Nephron (organoid): Measurements from ENCODE around the gene SLC19A2.

Experiments used
- H3K27ac Mint-ChIP-seq, 3 experiments: 2 replicates each; pipeline ENCODE4 v1.8.0; 2020; ENCODE audit warnings: mixed read lengths in 3 of 3, mild to moderate bottlenecking in 2 of 3, moderate library complexity in 1 of 3
- H3K27me3 Mint-ChIP-seq: 2 replicates; pipeline ENCODE4 v1.8.0; 2021; ENCODE audit warnings: low read depth, mild to moderate bottlenecking, moderate library complexity, mixed read lengths
- H3K36me3 Mint-ChIP-seq: 2 replicates; pipeline ENCODE4 v1.8.0; 2020; ENCODE audit warnings: low read depth, mixed read lengths
- H3K4me1 Mint-ChIP-seq: 2 replicates; pipeline ENCODE4 v1.8.0; 2020; ENCODE audit warnings: mixed read lengths
- H3K4me3 Mint-ChIP-seq, 3 experiments: 2 replicates each; pipeline ENCODE4 v1.8.0; 2020; ENCODE audit warnings: mild to moderate bottlenecking in 3 of 3, mixed read lengths in 3 of 3, moderate library complexity in 2 of 3
- H3K9me3 Mint-ChIP-seq: 2 replicates; pipeline ENCODE4 v1.8.0; 2020; ENCODE audit warnings: mixed read lengths
- CTCF ChIP-seq, 3 experiments: fragments of 200-600 bp; sonication (generic); IDR thresholded peaks; one replicate each; pipeline ENCODE4 v1.5.0; 2021; ENCODE audit warnings: antibody characterized with exemption in 3 of 3; ENCODE audit not compliant: unreplicated experiment in 3 of 3

SLC19A2 gene

GRCh38 chr1:169466259-169467230 is 19.2 kb downstream of the SLC19A2 start:
- Mint-ChIP-seq H3K4me1 (no peaks in the 10 kb centered on the region), H3K27ac (no peak overlapping the region), H3K4me3 (no peak overlapping the region), H3K36me3 (peaks cover 16% of the 10 kb centered on the region), H3K9me3 (no peaks in the 10 kb centered on the region), H3K27me3 (no peaks in the 10 kb centered on the region)
- TF ChIP-seq CTCF (IDR thresholded peaks at IDR 0.05; ENCODE audit: unreplicated experiment in 3 of 3): peak; percentile 26 to 47 (median 38)

- H3K9me3 Mint-ChIP-seq: no peaks in the 10 kb centered on the region
- no peaks in the 10 kb centered on the region for H3K4me1 Mint-ChIP-seq
- H3K4me3 Mint-ChIP-seq: no peak overlapping the region
- H3K27ac Mint-ChIP-seq: no peak overlapping the region
- H3K27me3 Mint-ChIP-seq: no peaks in the 10 kb centered on the region
- peaks cover 16% of the 10 kb centered on the region for H3K36me3 Mint-ChIP-seq
- no peak for TF ChIP-seq CTCF (IDR thresholded peaks at IDR 0.05; ENCODE audit: unreplicated experiment in 3 of 3)
Observed at GRCh38 chr1:169465281-169465680, 20.5 kb downstream of the SLC19A2 start.

- peaks cover 11% of the 10 kb centered on the region for H3K36me3 Mint-ChIP-seq
- TF ChIP-seq CTCF (IDR thresholded peaks at IDR 0.05; ENCODE audit: unreplicated experiment in 3 of 3): no peak
- no peaks in the 10 kb centered on the region for H3K27me3 Mint-ChIP-seq
- H3K4me1 Mint-ChIP-seq: no peaks in the 10 kb centered on the region
- peaks cover under 1% of the 10 kb centered on the region for H3K9me3 Mint-ChIP-seq
- H3K4me3 Mint-ChIP-seq: no peak overlapping the region
- H3K27ac Mint-ChIP-seq: no peak overlapping the region
Observed at GRCh38 chr1:169462385-169462784, 23.4 kb downstream of the SLC19A2 start.

- peaks cover 5% of the 10 kb centered on the region for H3K36me3 Mint-ChIP-seq
- no peaks in the 10 kb centered on the region for H3K27me3 Mint-ChIP-seq
- no peak overlapping the region for H3K4me3 Mint-ChIP-seq
- no peak overlapping the region for H3K27ac Mint-ChIP-seq
- no peak for TF ChIP-seq CTCF (IDR thresholded peaks at IDR 0.05; ENCODE audit: unreplicated experiment in 3 of 3)
- H3K9me3 Mint-ChIP-seq: peaks cover 7% of the 10 kb centered on the region
- no peaks in the 10 kb centered on the region for H3K4me1 Mint-ChIP-seq
Observed at GRCh38 chr1:169461390-169462000, 24.2 kb downstream of the SLC19A2 start.

GRCh38 chr1:169460191-169460833 is 25.4 kb downstream of the SLC19A2 start:
- H3K4me1 Mint-ChIP-seq: no peaks in the 10 kb centered on the region
- peaks cover 7% of the 10 kb centered on the region for H3K9me3 Mint-ChIP-seq
- no peaks in the 10 kb centered on the region for H3K27me3 Mint-ChIP-seq
- no peak overlapping the region for H3K27ac Mint-ChIP-seq
- TF ChIP-seq CTCF (IDR thresholded peaks at IDR 0.05; ENCODE audit: unreplicated experiment in 3 of 3): no peak
- H3K36me3 Mint-ChIP-seq: no peaks in the 10 kb centered on the region
- no peak overlapping the region for H3K4me3 Mint-ChIP-seq
